Neural progenitor cell (in vitro differentiated cells): Measurements from ENCODE around the gene MCL1.

Experiments
- EZH2 ChIP-seq: fragments of 200-600 bp; sonication (generic); IDR thresholded peaks from 2 replicates; pipeline ENCODE4 v1.6.1; 2017; ENCODE audit warnings: antibody characterized with exemption, mild to moderate bottlenecking, moderate library complexity
- EZH2phosphoT487 ChIP-seq: fragments of 200-600 bp; sonication (generic); IDR thresholded peaks from 2 replicates; pipeline ENCODE4 v1.6.1; 2017; ENCODE audit warnings: antibody characterized with exemption
- TF ChIP-seq, protein P1 (sequence below): fragments of 200-600 bp; sonication (generic); IDR thresholded peaks from 2 replicates; pipeline ENCODE4 v1.5.1; 2017; ENCODE audit warnings: antibody characterized with exemption, mild to moderate bottlenecking

DNA sequence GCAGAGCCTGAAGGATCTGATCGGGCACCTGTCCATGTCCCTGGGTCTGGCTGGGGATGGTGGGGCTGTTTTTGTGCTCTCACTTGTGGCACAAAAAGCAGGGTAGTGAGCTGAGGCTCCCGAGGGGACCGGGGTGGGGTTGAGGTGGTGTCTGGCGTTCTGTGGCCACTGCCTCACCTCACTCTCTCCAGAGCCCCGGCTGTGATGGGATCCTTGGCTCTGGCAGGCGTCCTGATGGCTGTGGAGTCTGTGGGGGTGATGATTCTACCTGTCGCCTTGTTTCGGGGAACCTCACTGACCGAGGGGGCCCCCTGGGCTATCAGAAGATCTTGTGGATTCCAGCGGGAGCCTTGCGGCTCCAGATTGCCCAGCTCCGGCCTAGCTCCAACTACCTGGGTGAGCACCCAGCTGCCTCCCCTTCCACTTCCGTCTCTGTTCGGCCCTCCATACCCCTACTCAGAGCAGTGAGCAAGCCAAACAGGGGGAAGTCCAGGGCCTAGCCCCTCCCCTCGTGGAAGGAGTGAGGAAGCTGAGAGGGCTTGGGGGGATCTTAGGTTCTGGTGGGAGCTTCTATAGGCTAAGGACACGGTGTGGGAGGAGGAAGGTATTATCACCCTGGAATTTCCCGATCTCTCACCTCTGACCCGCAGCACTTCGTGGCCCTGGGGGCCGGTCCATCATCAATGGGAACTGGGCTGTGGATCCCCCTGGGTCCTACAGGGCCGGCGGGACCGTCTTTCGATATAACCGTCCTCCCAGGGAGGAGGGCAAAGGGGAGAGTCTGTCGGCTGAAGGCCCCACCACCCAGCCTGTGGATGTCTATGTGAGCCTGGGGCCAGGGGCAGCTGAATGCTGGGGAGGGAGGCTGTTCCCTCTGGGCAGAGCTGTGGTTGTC lies 23.2 kb downstream of the MCL1 start:
- TF ChIP-seq, protein P1, sequence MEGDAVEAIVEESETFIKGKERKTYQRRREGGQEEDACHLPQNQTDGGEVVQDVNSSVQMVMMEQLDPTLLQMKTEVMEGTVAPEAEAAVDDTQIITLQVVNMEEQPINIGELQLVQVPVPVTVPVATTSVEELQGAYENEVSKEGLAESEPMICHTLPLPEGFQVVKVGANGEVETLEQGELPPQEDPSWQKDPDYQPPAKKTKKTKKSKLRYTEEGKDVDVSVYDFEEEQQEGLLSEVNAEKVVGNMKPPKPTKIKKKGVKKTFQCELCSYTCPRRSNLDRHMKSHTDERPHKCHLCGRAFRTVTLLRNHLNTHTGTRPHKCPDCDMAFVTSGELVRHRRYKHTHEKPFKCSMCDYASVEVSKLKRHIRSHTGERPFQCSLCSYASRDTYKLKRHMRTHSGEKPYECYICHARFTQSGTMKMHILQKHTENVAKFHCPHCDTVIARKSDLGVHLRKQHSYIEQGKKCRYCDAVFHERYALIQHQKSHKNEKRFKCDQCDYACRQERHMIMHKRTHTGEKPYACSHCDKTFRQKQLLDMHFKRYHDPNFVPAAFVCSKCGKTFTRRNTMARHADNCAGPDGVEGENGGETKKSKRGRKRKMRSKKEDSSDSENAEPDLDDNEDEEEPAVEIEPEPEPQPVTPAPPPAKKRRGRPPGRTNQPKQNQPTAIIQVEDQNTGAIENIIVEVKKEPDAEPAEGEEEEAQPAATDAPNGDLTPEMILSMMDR, result no peak
- TF ChIP-seq EZH2 (no peak), EZH2phosphoT487 (no peak)
